Nephron (organoid): ENCODE results near the gene MDM4.

Experiments
- H3K27ac Mint-ChIP-seq, 3 experiments: 2 replicates each; pipeline ENCODE4 v1.8.0; 2020; ENCODE audit warnings: mixed read lengths in 3 of 3, mild to moderate bottlenecking in 2 of 3, moderate library complexity in 1 of 3
- H3K27me3 Mint-ChIP-seq: 2 replicates; pipeline ENCODE4 v1.8.0; 2021; ENCODE audit warnings: low read depth, mild to moderate bottlenecking, moderate library complexity, mixed read lengths
- H3K36me3 Mint-ChIP-seq: 2 replicates; pipeline ENCODE4 v1.8.0; 2020; ENCODE audit warnings: low read depth, mixed read lengths
- H3K4me1 Mint-ChIP-seq: 2 replicates; pipeline ENCODE4 v1.8.0; 2020; ENCODE audit warnings: mixed read lengths
- H3K4me3 Mint-ChIP-seq, 3 experiments: 2 replicates each; pipeline ENCODE4 v1.8.0; 2020; ENCODE audit warnings: mild to moderate bottlenecking in 3 of 3, mixed read lengths in 3 of 3, moderate library complexity in 2 of 3
- H3K9me3 Mint-ChIP-seq: 2 replicates; pipeline ENCODE4 v1.8.0; 2020; ENCODE audit warnings: mixed read lengths
- TF ChIP-seq, protein P1 (sequence below), 3 experiments: fragments of 200-600 bp; sonication (generic); IDR thresholded peaks; one replicate each; pipeline ENCODE4 v1.5.0; 2021; ENCODE audit warnings: antibody characterized with exemption in 3 of 3; ENCODE audit not compliant: unreplicated experiment in 3 of 3

Gene MDM4

GRCh38 chr1:204477036-204477740 is 39.0 kb upstream of the MDM4 start:
- TF ChIP-seq, protein P1, sequence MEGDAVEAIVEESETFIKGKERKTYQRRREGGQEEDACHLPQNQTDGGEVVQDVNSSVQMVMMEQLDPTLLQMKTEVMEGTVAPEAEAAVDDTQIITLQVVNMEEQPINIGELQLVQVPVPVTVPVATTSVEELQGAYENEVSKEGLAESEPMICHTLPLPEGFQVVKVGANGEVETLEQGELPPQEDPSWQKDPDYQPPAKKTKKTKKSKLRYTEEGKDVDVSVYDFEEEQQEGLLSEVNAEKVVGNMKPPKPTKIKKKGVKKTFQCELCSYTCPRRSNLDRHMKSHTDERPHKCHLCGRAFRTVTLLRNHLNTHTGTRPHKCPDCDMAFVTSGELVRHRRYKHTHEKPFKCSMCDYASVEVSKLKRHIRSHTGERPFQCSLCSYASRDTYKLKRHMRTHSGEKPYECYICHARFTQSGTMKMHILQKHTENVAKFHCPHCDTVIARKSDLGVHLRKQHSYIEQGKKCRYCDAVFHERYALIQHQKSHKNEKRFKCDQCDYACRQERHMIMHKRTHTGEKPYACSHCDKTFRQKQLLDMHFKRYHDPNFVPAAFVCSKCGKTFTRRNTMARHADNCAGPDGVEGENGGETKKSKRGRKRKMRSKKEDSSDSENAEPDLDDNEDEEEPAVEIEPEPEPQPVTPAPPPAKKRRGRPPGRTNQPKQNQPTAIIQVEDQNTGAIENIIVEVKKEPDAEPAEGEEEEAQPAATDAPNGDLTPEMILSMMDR (IDR thresholded peaks at IDR 0.05; ENCODE audit: unreplicated experiment in 3 of 3): no peak
- Mint-ChIP-seq H3K4me1 (peaks cover 85% of the 10 kb centered on the region), H3K27me3 (peaks cover 5% of the 10 kb centered on the region), H3K27ac (peak overlapping the region; percentile 3 to 69 (median 9)), H3K9me3 (no peaks in the 10 kb centered on the region), H3K36me3 (no peaks in the 10 kb centered on the region), H3K4me3 (no peak overlapping the region)

DNA sequence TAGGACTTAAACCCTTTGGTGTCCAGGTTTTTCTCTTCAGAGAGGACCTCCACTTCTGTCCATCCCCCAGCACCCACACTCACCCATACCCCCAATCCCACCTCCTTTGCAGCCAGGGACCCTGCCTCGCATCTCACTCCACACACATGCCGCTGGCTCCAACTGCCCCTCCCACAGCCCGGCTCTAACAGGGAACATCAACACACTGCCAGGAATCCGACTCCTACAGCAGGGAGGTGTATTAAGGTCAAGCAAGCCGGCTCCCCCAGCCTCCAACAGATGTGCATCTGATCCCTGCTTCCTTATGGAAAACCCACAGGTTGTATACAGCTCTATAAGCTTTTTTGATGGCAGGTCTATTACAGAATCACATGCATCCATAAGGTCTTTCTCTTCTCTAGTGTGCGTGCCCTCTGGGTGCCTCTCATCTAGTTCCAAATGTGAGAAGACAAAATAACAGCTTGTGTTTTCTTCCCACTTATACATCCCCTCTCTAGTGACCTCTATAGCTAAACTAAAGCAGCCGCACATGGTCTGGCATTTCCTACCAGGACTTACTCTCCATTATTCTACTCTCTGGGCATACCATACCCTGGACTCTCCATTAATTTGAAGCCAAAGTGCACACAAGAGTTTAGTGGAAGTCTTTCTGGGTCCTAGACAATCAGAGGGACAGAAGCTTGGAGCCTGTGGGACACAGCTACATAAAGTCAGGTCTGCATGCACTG is 37.9 kb upstream of the MDM4 start:
- peaks cover 5% of the 10 kb centered on the region for H3K27me3 Mint-ChIP-seq
- TF ChIP-seq, protein P1 (IDR thresholded peaks at IDR 0.05; ENCODE audit: unreplicated experiment in 3 of 3): no peak
- peaks cover 91% of the 10 kb centered on the region for H3K4me1 Mint-ChIP-seq
- no peaks in the 10 kb centered on the region for H3K36me3 Mint-ChIP-seq
- H3K27ac Mint-ChIP-seq: peak overlapping the region; percentile 48 to 57 (median 49)
- no peaks in the 10 kb centered on the region for H3K9me3 Mint-ChIP-seq
- peak overlapping the region in 1 of 3 experiments; percentile 2 for H3K4me3 Mint-ChIP-seq

- Mint-ChIP-seq H3K9me3 (no peaks in the 10 kb centered on the region), H3K27ac (peak overlapping the region; percentile 48 to 57 (median 49)), H3K4me1 (peaks cover 88% of the 10 kb centered on the region), H3K27me3 (peaks cover 5% of the 10 kb centered on the region), H3K36me3 (no peaks in the 10 kb centered on the region), H3K4me3 (peak overlapping the region in 1 of 3 experiments; percentile 2)
- TF ChIP-seq, protein P1 (IDR thresholded peaks at IDR 0.05; ENCODE audit: unreplicated experiment in 3 of 3): no peak
Observed at GRCh38 chr1:204478921-204479320, 37.3 kb upstream of the MDM4 start.

DNA sequence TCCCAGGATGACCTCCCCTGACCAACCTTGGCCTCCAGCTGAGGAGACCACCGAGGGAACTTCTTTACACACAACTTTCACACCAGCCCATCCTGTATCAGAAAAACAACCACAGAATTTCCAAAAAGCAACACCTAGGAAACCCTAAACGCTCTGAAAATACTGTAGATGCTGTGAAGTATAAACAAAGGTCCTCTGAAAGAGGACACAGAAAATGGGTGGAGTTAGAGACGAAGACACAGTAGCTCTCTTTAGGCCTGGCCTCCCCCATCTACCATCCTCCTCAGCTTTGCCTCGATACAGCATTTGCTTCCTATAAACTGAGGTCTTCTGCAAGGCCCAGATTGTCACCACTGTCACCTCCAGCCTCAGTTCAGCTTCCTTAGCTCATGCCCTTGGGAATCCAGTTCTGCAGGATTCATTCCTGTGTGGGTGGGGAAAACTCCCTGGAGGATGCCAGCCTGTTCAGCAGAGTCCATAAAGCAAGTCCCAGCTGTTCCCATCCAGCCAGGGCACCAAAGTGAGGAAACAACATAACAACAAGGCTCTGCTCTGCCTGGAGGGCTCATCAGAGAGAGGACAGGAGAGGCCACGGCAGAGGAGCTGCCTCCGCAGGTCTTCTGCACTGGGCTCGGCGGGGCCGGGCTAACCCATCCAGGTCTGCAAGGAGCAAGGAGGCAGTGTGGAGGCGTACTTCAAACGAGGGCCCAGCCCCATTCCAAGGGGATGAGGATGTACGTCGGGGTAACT is 36.6 kb upstream of the MDM4 start:
- Mint-ChIP-seq H3K9me3 (no peaks in the 10 kb centered on the region), H3K4me1 (peaks cover 84% of the 10 kb centered on the region), H3K27me3 (peaks cover 5% of the 10 kb centered on the region), H3K36me3 (no peaks in the 10 kb centered on the region), H3K4me3 (peak overlapping the region in 2 of 3 experiments; percentile 27 to 67), H3K27ac (peak overlapping the region; percentile 52 to 94 (median 83))
- TF ChIP-seq, protein P1 (IDR thresholded peaks at IDR 0.05; ENCODE audit: unreplicated experiment in 3 of 3): no peak

- H3K27ac Mint-ChIP-seq: peak overlapping the region; percentile 30 to 94 (median 52)
- H3K4me3 Mint-ChIP-seq: no peak overlapping the region
- H3K9me3 Mint-ChIP-seq: no peaks in the 10 kb centered on the region
- peaks cover 5% of the 10 kb centered on the region for H3K27me3 Mint-ChIP-seq
- H3K4me1 Mint-ChIP-seq: peaks cover 83% of the 10 kb centered on the region
- no peaks in the 10 kb centered on the region for H3K36me3 Mint-ChIP-seq
- TF ChIP-seq, protein P1 (IDR thresholded peaks at IDR 0.05; ENCODE audit: unreplicated experiment in 3 of 3): no peak
Observed at GRCh38 chr1:204480515-204480914, 35.7 kb upstream of the MDM4 start.
